MM.1S (cell line): ENCODE measurements around the gene NUTM2F.
"Not testable (repeated sequence)": the region's sequence is repeated elsewhere in the genome, so short reads cannot be mapped to it uniquely, and the experiment has no call there.

Experiments used
- DNase-seq: peaks from one replicate; pipeline ENCODE4 v3.0.0-alpha.2; 2015
- H2AFZ ChIP-seq: fragments of 300-600 bp; sonication (generic); 2 replicates; pipeline ENCODE4 v1.6.0; 2016; ENCODE audit warnings: antibody characterized with exemption, low read length
- H3F3A ChIP-seq: fragments of 300-600 bp; sonication (generic); 2 replicates; pipeline ENCODE4 v1.6.1; 2016; ENCODE audit warnings: mild to moderate bottlenecking, antibody characterized with exemption, low read length, moderate library complexity, mixed read lengths; ENCODE audit not compliant: insufficient read depth
- H3K27ac ChIP-seq: fragments of 300-600 bp; sonication (generic); 2 replicates; pipeline ENCODE4 v1.5.1; 2016; ENCODE audit warnings: mild to moderate bottlenecking, low read length
- H3K27me3 ChIP-seq: fragments of 300-600 bp; sonication (generic); replicated peaks from 2 replicates; pipeline ENCODE4 v1.6.0; 2016; ENCODE audit warnings: low read length; ENCODE audit not compliant: insufficient read depth
- H3K36me3 ChIP-seq: fragments of 300-600 bp; sonication (generic); replicated peaks from 2 replicates; pipeline ENCODE4 v1.6.1; 2016; ENCODE audit warnings: mild to moderate bottlenecking, low read length, mixed read lengths; ENCODE audit not compliant: insufficient read depth
- H3K4me1 ChIP-seq: fragments of 300-600 bp; sonication (generic); 2 replicates; pipeline ENCODE4 v1.6.1; 2016; ENCODE audit warnings: low read length, mixed read lengths
- H3K4me2 ChIP-seq: fragments of 300-600 bp; sonication (generic); 2 replicates; pipeline ENCODE4 v1.6.0; 2016; ENCODE audit warnings: low read depth, low read length
- H3K4me3 ChIP-seq: fragments of 300-600 bp; sonication (generic); 2 replicates; pipeline ENCODE4 v1.5.1; 2016; ENCODE audit warnings: low read length, mixed read lengths
- H3K79me2 ChIP-seq: fragments of 300-600 bp; sonication (generic); 2 replicates; pipeline ENCODE4 v1.6.1; 2016; ENCODE audit warnings: mixed run types, low read length, mixed read lengths
- H3K9ac ChIP-seq: fragments of 300-600 bp; sonication (generic); 2 replicates; pipeline ENCODE4 v1.6.1; 2016; ENCODE audit warnings: low read length, mixed read lengths
- H3K9me2 ChIP-seq: fragments of 300-600 bp; sonication (generic); replicated peaks from 2 replicates; pipeline ENCODE4 v1.6.1; 2016; ENCODE audit warnings: mild to moderate bottlenecking, low read length, mixed read lengths; ENCODE audit not compliant: insufficient read depth
- H3K9me3 ChIP-seq: fragments of 300-600 bp; sonication (generic); replicated peaks from 2 replicates; pipeline ENCODE4 v1.6.1; 2016; ENCODE audit warnings: mild to moderate bottlenecking, low read length, mixed read lengths; ENCODE audit not compliant: insufficient read depth
- H4K20me1 ChIP-seq: fragments of 300-600 bp; sonication (generic); 2 replicates; pipeline ENCODE4 v1.6.1; 2016; ENCODE audit warnings: mild to moderate bottlenecking, low read length, moderate library complexity, mixed read lengths; ENCODE audit not compliant: insufficient read depth

The NUTM2F gene

DNA sequence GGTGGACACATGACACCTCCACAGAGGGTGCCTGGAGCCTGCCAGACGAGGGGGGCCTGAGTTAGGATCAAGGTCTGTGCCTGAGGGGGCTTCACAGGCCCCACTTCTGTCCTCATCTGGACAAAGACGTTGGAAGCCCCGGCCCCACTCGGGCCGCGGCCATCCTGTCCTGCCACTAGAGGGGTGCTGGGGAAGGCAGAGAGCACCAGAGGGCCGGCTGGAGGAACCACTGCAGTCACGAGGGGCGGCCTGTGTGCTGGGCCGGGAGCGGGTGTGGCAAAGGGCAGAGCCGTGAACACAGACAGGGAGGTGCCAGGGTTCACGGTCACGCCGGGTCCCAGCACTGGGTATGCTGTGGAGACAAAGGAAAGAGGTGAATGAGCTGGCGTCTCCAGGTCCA lies 2.9 kb downstream of the NUTM2F start:
- H3K27me3 ChIP-seq, H3K9ac ChIP-seq, H3K9me3 ChIP-seq, DNase-seq, H3K79me2 ChIP-seq, H3K36me3 ChIP-seq, H2AFZ ChIP-seq, H3F3A ChIP-seq, H4K20me1 ChIP-seq, H3K9me2 ChIP-seq, H3K4me2 ChIP-seq, H3K4me3 ChIP-seq, H3K27ac ChIP-seq, H3K4me1 ChIP-seq: not testable (repeated sequence)

GRCh38 chr9:94323153-94323798 lies 5.2 kb downstream of the NUTM2F start:
- H3K4me2 ChIP-seq, H3K9me2 ChIP-seq, H3K4me1 ChIP-seq, H3K27me3 ChIP-seq, H3K36me3 ChIP-seq, H4K20me1 ChIP-seq, H3K9me3 ChIP-seq, H3F3A ChIP-seq, H2AFZ ChIP-seq, H3K27ac ChIP-seq, H3K9ac ChIP-seq, H3K4me3 ChIP-seq, H3K79me2 ChIP-seq, DNase-seq: not testable (repeated sequence)

DNA sequence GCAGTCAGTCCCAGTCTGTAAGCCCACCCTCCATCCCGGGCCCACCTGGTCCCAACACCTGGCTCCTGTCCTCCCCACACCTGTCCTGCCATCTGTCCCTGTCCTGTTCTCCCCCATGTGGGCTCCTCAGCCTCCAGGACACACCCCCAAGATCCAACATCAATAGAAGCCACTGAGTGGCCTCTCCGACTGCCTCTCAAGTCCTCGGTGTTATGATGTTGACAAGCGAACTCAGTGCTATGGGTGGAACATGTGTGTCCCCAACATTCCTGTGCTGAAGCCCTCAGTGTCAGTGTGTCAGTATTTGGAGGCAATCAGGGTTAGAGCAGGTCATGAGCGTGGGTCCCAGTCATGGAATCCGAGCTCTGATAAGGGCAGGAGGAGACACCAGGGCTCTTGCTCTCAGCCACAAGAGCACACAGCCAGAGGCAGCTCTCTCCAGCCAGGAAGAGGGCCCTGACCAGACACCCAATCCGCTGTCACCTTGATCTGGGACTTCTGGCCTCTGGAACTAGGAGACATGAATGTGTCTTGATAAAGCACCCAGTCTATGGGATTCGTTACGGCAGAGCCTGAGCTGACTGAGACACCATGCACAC lies 6.0 kb downstream of the NUTM2F start:
- H3K9me3 ChIP-seq, H2AFZ ChIP-seq, H4K20me1 ChIP-seq, H3K9ac ChIP-seq, H3K27ac ChIP-seq, H3F3A ChIP-seq, H3K4me3 ChIP-seq, H3K4me1 ChIP-seq, H3K4me2 ChIP-seq, H3K9me2 ChIP-seq, H3K27me3 ChIP-seq, DNase-seq, H3K79me2 ChIP-seq, H3K36me3 ChIP-seq: not testable (repeated sequence)

DNA sequence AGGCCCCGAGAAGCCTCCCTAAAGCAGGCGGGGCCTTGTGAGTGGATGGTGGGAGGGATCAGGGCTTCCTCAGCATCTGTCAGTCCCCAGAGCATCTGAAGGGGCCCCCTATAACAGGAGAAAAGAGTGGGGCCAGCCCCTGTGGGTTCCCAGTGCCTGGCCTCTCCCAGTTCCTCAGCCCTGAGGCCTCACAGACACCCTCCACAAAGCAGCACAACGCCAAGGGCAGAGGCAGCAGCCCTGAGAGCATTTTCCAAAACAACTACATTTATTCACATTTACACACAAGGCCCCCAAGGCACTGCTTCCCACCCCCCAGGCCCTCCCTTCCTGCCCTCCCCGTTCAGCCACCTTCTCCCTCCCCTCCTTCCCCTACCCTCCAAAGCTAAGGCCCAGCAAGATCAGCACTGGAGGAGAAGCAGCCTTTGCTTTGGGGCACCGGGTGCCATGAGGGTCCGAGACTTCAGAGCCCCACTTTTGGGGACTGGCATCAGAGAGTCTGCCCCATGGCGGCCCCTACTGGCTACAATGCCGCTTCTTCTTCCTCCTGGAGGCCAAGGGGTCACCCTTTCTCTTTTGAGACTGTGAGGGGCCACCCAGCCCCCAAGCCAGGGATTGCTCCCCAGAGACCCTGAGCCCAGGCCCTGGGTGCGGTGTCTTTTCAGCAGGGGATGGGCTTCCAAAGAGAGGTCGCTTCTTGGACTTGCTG lies 10.3 kb downstream of the NUTM2F start:
- not testable (repeated sequence) for H3K9ac ChIP-seq, H3F3A ChIP-seq

DNA sequence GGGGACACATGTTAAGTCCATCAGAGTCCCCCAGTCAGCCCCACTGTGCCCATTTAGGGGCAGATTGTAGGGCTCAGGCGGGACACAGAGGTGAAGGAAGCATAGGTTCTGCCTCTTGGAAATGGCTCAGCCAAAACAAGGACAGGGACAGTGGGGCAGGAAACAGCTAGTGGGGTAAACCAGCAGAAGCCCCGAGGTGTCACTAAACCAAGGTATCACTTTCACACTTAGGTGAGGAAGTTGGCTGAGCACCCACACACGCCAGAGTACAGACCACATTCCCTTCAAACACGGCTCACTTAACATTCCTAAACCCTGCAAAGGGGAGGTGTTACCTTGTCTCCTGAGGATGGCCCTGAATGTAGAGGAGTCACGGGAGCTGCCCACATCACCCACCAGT lies 12.2 kb downstream of the NUTM2F start:
- not testable (repeated sequence) for H2AFZ ChIP-seq, H3K9ac ChIP-seq, H3K4me2 ChIP-seq, H3F3A ChIP-seq, DNase-seq, H3K4me3 ChIP-seq, H3K79me2 ChIP-seq, H3K27me3 ChIP-seq, H3K27ac ChIP-seq, H4K20me1 ChIP-seq, H3K36me3 ChIP-seq, H3K9me2 ChIP-seq, H3K4me1 ChIP-seq, H3K9me3 ChIP-seq

More for the DNA sequence above, 10.3 kb downstream of the NUTM2F start:
- H3K4me1 ChIP-seq, H3K9me3 ChIP-seq, H4K20me1 ChIP-seq, H2AFZ ChIP-seq, H3K9me2 ChIP-seq, H3K27ac ChIP-seq, DNase-seq, H3K79me2 ChIP-seq, H3K4me3 ChIP-seq, H3K36me3 ChIP-seq, H3K27me3 ChIP-seq, H3K4me2 ChIP-seq: not testable (repeated sequence)

DNA sequence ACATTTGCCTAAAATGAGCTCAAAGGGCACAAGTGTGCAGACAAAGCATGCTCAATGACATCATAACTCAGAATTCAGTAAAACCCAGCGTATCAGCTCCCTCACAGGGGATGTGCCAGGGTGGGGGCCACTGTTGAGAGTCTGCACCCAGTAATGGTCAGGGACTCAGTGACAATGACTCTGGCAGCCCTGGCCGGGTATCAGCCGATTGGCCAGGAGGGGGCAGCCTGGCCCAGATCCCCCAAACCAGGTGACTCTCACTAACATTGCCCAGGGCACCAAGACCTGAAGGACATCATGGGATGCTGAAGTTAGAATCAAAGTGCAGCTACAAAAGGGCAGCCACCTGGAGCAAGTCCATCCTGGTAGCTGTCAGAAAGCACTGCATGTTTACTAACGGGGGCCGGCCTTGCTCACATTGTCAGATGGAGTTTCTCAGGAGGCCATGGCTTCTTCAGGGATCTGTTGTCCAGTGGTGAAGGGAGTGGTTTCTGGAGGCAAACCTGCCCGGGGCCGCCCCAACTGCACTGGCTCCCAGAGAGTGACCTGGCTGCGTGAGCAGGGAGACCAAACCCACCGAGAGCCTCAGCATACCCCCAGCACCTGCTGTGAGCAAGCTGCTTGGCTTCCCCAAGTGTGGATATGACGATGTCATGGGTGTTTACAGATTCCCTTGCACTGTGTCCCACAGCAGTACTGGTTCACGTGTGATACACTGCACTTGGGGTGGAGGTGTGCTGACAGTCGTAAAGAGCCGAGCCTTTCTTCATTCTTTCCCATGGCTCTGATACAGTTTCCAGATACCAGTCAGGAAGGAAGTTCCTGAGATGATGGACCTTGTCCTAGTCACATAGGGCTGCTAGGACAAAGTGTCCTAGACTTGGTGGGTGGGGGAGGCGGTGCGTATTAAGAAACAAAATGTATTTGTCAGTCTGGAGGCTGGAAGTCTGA lies 13.1 kb downstream of the NUTM2F start:
- H3K4me2 ChIP-seq, H3K9ac ChIP-seq, H3F3A ChIP-seq, H3K27ac ChIP-seq, H3K4me1 ChIP-seq, H3K9me2 ChIP-seq, DNase-seq, H2AFZ ChIP-seq, H3K79me2 ChIP-seq, H3K9me3 ChIP-seq, H3K36me3 ChIP-seq, H3K27me3 ChIP-seq, H4K20me1 ChIP-seq, H3K4me3 ChIP-seq: not testable (repeated sequence)
